Stimulated activated naive B cell treated with anti-CD40 and anti-IgM and Interleukin-4, amounts not matched to agents 10 μg/mL and 1 μg/mL and 100 μg/mL, for 72 hours (primary cell): ENCODE data around the gene HOXA9.

Experiments
- ATAC-seq, 2 donors: fragments of 150-1000 bp; cut with Tn5 transposase; replicated peaks; 2 replicates each; pipeline ENCODE4 v1.10.0; 2021; ENCODE audit warnings: moderate library complexity in 1 of 2
- DNase-seq: peaks from one replicate; pipeline ENCODE4 v3.0.0; 2021
- H3K27ac Mint-ChIP-seq: one replicate; pipeline ENCODE4 v1.8.0; 2022; ENCODE audit warnings: mild to moderate bottlenecking, mixed read lengths
- H3K27me3 Mint-ChIP-seq, 2 donors: one replicate each; pipeline ENCODE4 v1.8.0; 2022; ENCODE audit warnings: mixed read lengths in 2 of 2
- H3K36me3 Mint-ChIP-seq, 2 donors: one replicate each; pipeline ENCODE4 v1.8.0; 2022; ENCODE audit warnings: mixed read lengths in 2 of 2, mild to moderate bottlenecking in 1 of 2
- H3K4me1 Mint-ChIP-seq, 2 donors: one replicate each; pipeline ENCODE4 v1.8.0; 2022; ENCODE audit warnings: mixed read lengths in 2 of 2, mild to moderate bottlenecking in 1 of 2
- H3K4me3 Mint-ChIP-seq, 2 donors: one replicate each; pipeline ENCODE4 v1.8.0; 2022; ENCODE audit warnings: mild to moderate bottlenecking in 2 of 2, mixed read lengths in 2 of 2, moderate library complexity in 1 of 2
- H3K9me3 Mint-ChIP-seq, 2 donors: one replicate each; pipeline ENCODE4 v1.8.0; 2022; ENCODE audit warnings: mixed read lengths in 2 of 2, mild to moderate bottlenecking in 1 of 2

HOXA9 gene

DNA sequence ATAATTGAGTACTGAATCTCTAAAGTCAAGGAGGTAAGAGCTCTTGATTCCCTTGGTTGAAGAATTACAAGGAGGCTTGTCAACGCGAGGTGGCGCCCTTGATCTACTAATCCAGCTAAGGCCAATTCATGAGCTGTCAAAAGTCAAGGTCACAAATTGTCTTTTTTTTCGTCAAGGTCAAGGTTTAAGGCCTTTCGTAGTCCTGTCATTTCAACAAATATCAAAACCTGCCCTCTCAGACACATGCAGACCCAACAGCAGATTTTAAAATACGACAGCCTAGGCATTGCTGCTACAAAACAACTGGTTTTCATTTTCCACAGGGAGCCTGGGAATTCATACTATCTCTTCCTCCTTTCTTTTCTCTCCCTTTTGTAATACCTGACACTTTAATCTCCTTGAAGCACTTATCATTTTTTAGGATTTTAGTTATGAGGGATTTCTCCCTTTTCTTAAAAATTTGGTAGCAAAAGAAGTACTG, 31.0 kb upstream of the HOXA9 start:
- H3K4me3 Mint-ChIP-seq, result no peak overlapping the region
- ATAC-seq (peak in 1 of 2 donors; percentile 37), DNase-seq (peak; percentile 58)
- H3K9me3 Mint-ChIP-seq, result no peaks in the 10 kb centered on the region
- H3K36me3 Mint-ChIP-seq, result peaks cover 0 to 4% of the 10 kb centered on the region in 2 donors
- H3K27ac Mint-ChIP-seq, result peak overlapping the region; percentile 71
- H3K4me1 Mint-ChIP-seq, result peaks cover 22 to 51% of the 10 kb centered on the region in 2 donors
- H3K27me3 Mint-ChIP-seq, result peaks cover 59 to 75% of the 10 kb centered on the region in 2 donors

DNA sequence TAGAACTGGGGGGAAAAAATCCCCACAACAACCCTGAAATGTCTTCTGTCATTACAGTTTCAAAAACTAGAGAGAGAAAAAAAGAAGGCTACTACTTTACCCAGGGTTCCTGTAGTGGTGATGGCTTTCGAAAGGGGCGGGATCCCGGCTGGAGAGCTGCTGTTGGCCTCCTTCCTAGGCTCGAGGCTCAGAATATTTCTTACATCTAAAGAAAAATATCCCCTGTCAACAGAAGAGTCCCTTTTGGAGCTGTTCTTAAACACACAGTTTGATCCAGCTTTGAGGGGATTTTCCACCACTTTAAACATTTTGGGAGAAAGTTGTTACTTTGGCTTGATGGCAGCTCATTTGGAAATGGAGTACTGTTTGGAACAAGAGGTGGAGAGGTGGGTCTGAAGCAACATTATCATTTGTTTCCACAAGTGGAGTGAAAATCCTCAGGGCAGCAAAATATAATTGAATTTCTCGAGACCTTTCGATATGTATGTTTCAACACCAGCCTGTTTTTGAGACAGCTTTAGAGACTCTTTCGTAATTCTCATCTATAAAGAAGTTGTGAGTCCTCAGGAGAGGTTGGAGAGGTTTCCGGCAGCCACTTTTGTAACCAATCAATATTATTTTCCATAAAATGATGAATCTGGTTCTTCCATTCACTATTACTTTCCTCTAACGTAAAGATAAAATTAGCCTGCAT, 29.5 kb upstream of the HOXA9 start:
- Mint-ChIP-seq H3K27ac (no peak overlapping the region), H3K4me3 (no peak overlapping the region), H3K4me1 (peaks cover 10 to 39% of the 10 kb centered on the region in 2 donors), H3K36me3 (peaks cover under 1 to 5% of the 10 kb centered on the region in 2 donors), H3K27me3 (peaks cover 59 to 73% of the 10 kb centered on the region in 2 donors), H3K9me3 (no peaks in the 10 kb centered on the region)
- no peak for DNase-seq
- no peak for ATAC-seq

DNA sequence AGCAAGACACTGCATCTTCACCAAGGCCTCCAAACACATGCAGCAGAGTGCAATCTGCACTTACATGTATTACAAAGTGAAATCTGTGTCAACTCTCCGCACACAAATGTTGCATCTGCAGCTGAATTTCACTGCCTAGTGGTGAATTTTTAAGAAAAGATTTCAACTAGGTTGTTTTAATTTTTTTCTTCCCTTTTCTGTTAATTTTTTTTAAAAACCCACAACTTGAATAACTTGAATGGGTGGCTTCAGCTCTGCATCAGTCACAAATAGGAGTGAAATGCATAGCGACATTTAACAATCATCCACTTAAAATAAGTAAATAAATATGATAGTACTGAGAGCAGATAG, 28.6 kb upstream of the HOXA9 start:
- H3K4me1 Mint-ChIP-seq, result peaks cover 15 to 44% of the 10 kb centered on the region in 2 donors
- H3K4me3 Mint-ChIP-seq, result no peak overlapping the region
- peak overlapping the region; percentile 31 for H3K27ac Mint-ChIP-seq
- DNase-seq, result no peak
- peaks cover 62 to 78% of the 10 kb centered on the region in 2 donors for H3K27me3 Mint-ChIP-seq
- peaks cover 2% of the 10 kb centered on the region in 2 donors for H3K36me3 Mint-ChIP-seq
- no peak for ATAC-seq
- no peaks in the 10 kb centered on the region for H3K9me3 Mint-ChIP-seq

DNA sequence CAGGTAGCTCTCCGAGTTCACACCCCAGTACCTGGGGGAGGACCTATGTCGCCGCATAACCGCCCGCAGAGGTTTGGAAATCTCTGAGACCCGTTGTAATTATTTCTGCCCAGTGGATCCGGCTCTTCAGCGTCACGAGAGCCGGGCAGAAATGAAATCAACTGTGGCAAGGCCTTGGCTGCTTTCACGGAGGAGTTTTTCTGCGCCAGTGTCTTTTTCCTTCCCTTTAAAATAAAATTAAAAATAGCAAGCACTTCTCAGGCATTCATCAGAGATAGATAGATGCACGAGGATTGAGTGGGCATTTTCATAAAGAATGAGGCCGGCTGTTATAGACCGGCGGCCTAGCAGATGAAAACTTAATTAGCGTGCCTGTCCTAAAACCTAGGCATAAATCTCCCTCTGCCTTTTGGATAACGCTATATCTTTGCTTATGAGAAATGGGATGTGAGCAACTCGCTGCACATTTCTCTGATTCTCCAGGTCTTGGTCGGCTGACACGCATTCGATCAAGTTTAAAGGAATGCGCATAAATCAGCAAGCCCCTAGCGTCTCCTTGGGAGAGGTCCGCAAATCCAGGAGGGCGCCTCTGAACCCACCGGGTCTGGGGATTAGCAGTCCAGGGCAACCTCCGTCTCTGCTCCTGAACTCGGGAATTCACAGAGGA, 28.1 kb upstream of the HOXA9 start:
- peaks cover 2% of the 10 kb centered on the region in 2 donors for H3K36me3 Mint-ChIP-seq
- H3K9me3 Mint-ChIP-seq, result no peaks in the 10 kb centered on the region
- H3K4me1 Mint-ChIP-seq, result peaks cover 17 to 45% of the 10 kb centered on the region in 2 donors
- H3K27me3 Mint-ChIP-seq, result peaks cover 62 to 78% of the 10 kb centered on the region in 2 donors
- H3K27ac Mint-ChIP-seq, result peak overlapping the region; percentile 31
- ATAC-seq (no peak), DNase-seq (no peak)
- peak overlapping the region; percentile 13 to 41 for H3K4me3 Mint-ChIP-seq

DNA sequence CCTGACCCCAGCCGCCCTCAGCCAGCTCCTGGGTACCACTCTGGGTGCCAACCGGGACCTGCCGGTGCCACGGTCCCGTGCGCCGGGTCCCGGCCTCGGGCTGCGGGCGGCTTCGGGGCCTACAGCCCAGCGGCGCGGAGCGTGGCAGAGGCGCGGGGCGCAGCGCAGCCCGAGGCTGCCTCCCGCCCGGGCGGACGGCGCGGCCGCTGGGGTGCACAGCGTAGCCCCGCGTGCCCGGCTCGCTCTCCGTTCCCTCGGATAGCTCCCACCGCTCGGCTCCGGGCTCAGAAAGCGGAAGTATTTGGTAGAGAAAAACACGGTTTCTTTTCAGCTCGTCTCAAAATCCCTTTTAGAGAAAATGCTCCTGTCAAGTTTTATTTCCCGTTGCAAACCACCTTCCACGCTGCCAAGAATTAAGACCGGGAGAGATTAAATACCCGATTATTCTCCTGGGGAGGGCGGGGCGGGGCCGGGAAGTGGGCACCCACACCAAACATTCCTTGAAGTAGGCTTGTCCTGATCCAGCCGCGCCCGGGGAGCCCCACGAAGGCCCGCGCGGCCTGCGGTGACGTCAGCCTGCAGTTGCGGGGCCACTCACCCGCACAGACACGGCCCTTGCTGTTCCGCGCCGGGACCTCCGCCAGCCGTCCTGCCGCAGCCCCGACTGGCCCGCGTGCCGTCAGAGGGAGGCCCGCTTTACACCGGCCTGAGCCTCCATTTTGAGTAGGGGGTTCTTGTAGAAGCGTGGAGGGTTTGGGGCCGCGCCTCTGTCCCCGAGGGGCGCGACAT, 27.4 kb upstream of the HOXA9 start:
- peaks cover 62 to 78% of the 10 kb centered on the region in 2 donors for H3K27me3 Mint-ChIP-seq
- H3K9me3 Mint-ChIP-seq, result no peaks in the 10 kb centered on the region
- DNase-seq (no peak), ATAC-seq (peak; percentile 33 to 55)
- peaks cover 2% of the 10 kb centered on the region in 2 donors for H3K36me3 Mint-ChIP-seq
- H3K4me1 Mint-ChIP-seq, result peaks cover 21 to 47% of the 10 kb centered on the region in 2 donors
- peak overlapping the region; percentile 62 to 66 for H3K4me3 Mint-ChIP-seq
- no peak overlapping the region for H3K27ac Mint-ChIP-seq

DNA sequence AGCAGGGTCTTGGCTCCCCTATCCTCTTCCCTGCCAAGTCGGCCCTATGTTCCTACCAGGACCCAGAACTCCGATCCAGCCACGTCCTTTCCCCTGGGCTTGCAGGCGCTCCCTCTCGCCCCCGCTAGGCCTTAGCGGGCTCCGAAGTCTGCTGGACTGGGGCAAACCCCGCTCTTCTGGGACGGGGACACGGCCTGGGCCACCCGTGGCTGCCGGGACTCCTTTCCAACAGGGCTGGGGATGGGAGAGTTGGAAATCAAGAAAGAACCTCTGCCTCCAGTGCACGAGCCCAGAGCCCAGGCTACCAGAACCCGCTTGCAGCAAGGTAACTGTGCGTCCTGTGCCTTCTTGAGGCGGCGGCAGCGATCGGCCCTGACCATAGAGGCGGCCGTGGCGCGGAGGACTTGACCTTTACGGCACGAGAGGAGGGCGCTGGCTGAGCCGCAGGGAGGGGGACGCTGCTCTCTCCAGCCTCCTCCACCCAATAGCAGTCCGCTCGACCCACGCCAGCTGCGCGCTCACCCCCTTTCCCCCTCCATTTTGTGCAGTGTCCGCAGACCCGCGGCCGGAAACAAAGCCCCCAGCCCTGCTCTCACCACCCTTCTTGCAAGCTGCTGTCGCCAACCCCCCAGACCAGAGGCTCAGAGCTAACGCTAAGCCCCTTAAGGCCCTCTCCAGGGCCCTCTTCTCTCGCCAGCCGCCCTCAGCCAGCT, 26.7 kb upstream of the HOXA9 start:
- no peak for ATAC-seq
- peak overlapping the region; percentile 31 for H3K27ac Mint-ChIP-seq
- H3K36me3 Mint-ChIP-seq, result peaks cover 2% of the 10 kb centered on the region in 2 donors
- H3K4me3 Mint-ChIP-seq, result peak overlapping the region; percentile 62 to 66
- DNase-seq, result no peak
- H3K4me1 Mint-ChIP-seq, result peaks cover 25 to 48% of the 10 kb centered on the region in 2 donors
- no peaks in the 10 kb centered on the region for H3K9me3 Mint-ChIP-seq
- peaks cover 65 to 80% of the 10 kb centered on the region in 2 donors for H3K27me3 Mint-ChIP-seq

DNA sequence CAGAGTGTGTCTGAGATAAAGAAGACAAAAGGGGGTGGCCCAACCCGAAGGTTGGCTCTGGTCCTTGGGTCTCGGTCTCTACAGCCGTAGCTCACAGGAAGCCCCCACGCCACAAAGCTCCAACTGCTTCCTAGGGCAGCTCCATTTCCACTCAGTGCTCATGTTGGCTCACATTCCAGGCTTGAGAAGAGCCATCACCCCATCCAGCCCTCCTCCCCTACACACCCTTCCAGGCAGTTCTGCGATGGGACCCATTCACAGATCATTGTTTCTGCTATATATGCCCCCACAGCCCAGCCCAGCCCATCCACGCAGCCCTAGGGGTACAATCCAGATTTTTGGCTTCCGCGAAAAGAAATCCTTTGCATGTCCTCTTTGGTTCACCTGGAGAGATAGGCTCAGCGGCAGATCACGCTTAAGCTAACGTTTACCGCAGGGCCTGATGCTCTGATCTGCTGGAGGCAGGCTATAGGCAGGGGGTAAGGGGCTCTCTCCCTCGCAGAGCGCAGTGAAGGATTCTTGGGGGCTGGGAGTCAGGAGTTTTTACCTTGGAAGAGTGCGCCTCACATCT, 25.9 kb upstream of the HOXA9 start:
- Mint-ChIP-seq H3K4me1 (peaks cover 25 to 48% of the 10 kb centered on the region in 2 donors), H3K36me3 (peaks cover 3 to 4% of the 10 kb centered on the region in 2 donors), H3K4me3 (peak overlapping the region in 1 of 2 donors; percentile 5), H3K9me3 (no peaks in the 10 kb centered on the region), H3K27ac (no peak overlapping the region), H3K27me3 (peaks cover 71 to 80% of the 10 kb centered on the region in 2 donors)
- no peak for ATAC-seq
- no peak for DNase-seq

DNA sequence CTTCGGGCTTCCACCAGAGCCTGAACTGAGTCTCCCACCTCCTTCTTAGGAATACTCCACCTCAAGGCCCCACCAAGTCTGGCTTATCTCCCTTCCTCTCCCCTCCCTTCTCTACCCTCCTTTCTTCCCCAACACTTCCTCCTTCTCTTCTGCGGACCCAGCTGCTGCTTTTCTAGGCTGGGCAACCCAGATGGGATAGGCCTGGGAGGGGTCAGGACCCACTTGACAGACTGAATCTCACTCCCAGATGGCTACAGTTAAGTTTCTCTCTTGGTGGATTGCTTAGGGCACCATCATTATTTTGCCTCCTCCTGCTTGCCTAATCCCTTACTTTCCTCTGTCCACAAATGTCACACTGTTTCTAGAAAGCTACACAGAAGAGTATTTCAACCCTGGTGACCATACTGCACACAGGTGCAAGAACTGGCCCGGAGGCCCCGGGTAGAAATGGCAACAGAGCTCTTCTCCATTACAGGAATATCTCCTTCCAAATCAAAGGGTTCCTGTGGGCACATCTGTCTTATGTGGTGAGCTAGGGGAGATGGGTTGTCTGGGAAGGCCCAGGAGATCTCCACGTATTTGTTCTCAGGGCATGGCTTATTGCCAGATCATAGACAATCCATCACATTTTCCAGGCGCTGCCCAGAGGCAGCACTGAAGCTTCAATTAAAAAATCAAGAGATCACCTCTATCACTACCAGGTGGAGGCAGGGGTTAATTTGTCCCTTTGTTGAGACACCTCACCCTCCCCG, 24.8 kb upstream of the HOXA9 start:
- no peaks in the 10 kb centered on the region for H3K9me3 Mint-ChIP-seq
- no peak overlapping the region for H3K4me3 Mint-ChIP-seq
- ATAC-seq, result no peak
- H3K4me1 Mint-ChIP-seq, result peaks cover 32 to 58% of the 10 kb centered on the region in 2 donors
- no peak for DNase-seq
- peaks cover 77 to 85% of the 10 kb centered on the region in 2 donors for H3K27me3 Mint-ChIP-seq
- H3K36me3 Mint-ChIP-seq, result peaks cover 6 to 9% of the 10 kb centered on the region in 2 donors
- peak overlapping the region; percentile 56 for H3K27ac Mint-ChIP-seq

DNA sequence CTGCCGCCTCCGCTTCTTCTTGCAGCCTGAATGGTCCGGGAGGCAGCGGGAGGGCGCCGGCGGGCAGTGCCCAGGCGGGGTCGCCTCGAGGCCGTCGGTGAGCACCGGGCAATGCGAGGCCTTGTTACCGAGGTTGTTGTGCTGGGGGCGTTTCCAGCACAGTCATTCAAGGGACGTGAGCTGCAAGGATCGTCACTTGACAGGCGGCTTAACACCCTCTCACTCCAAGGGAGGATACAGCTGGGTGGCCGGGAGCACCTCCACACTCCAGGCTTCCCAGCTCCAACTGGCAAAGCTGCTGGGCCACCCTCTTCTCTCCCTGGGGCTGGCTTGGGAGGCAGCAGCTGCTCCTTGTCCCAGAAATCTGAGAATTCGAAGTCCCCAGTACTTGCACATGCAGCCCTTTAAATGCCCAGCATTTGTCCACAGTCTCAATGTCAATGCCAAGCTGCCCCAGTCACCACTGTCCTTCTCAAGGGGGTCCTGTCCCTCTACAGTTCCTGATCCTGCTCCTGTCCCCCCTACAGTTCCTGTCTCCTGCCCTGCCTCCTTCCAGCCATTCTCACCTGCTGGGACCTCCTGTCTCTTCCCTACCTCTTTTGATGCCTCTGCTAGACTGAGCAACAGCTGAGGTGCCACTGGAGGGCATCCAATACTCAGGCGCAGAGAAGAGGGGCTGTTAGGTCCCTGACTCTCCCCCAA, 24.1 kb upstream of the HOXA9 start:
- no peak for ATAC-seq
- H3K4me1 Mint-ChIP-seq, result peaks cover 37 to 65% of the 10 kb centered on the region in 2 donors
- peak overlapping the region; percentile 55 to 80 for H3K4me3 Mint-ChIP-seq
- DNase-seq, result no peak
- peak overlapping the region; percentile 56 for H3K27ac Mint-ChIP-seq
- no peaks in the 10 kb centered on the region for H3K9me3 Mint-ChIP-seq
- peaks cover 9 to 12% of the 10 kb centered on the region in 2 donors for H3K36me3 Mint-ChIP-seq
- peaks cover 82 to 85% of the 10 kb centered on the region in 2 donors for H3K27me3 Mint-ChIP-seq

DNA sequence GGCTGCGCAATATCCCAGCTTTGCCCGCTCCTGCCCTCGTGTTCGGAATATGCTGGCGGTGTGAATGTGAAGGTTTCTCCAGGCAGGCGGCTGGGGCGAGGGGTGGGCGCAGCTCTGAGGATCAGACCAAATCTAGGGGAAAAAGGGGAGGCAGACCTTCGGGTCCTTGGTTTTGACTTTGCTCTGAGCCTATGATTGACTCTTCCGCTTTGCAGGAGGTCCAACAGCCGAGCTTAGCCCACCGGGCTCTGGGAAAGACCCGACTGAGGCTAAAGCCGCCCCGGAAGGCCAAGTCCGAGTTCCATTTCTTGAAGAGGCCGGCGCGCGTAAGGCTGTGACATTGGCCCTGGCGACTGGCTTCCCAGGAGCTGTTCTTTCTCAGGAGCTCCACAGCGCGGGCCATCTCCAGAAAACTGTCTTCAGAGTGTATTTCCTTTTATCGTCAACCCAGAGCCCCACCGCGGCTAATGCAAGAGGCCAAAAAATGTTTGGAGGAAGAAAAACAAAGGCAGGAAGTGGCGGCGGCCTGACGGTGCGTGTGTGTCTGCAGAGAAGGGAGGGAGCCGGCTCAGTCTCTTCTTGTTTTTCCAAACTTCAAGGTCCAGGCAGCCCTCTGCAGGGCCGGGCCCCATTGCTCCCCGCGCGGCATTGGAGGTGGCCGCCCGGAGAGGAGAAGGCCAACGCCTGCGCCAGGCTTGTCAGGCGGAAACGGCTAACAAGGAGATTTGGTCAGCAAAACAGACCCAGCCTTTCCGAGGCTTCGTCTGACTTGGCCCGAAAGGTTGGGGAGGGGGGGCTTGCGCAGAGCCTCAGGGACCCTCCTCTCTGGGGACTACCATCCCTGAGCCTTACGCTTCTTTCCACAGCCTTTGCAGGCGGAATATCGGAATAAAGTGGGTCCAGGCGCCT, 23.3 kb upstream of the HOXA9 start:
- Mint-ChIP-seq H3K9me3 (no peaks in the 10 kb centered on the region), H3K27ac (peak overlapping the region; percentile 51), H3K27me3 (peaks cover 80 to 85% of the 10 kb centered on the region in 2 donors), H3K4me1 (peaks cover 36 to 64% of the 10 kb centered on the region in 2 donors), H3K36me3 (peaks cover 9 to 12% of the 10 kb centered on the region in 2 donors), H3K4me3 (peak overlapping the region; percentile 80 to 81)
- ATAC-seq (no peak), DNase-seq (no peak)

DNA sequence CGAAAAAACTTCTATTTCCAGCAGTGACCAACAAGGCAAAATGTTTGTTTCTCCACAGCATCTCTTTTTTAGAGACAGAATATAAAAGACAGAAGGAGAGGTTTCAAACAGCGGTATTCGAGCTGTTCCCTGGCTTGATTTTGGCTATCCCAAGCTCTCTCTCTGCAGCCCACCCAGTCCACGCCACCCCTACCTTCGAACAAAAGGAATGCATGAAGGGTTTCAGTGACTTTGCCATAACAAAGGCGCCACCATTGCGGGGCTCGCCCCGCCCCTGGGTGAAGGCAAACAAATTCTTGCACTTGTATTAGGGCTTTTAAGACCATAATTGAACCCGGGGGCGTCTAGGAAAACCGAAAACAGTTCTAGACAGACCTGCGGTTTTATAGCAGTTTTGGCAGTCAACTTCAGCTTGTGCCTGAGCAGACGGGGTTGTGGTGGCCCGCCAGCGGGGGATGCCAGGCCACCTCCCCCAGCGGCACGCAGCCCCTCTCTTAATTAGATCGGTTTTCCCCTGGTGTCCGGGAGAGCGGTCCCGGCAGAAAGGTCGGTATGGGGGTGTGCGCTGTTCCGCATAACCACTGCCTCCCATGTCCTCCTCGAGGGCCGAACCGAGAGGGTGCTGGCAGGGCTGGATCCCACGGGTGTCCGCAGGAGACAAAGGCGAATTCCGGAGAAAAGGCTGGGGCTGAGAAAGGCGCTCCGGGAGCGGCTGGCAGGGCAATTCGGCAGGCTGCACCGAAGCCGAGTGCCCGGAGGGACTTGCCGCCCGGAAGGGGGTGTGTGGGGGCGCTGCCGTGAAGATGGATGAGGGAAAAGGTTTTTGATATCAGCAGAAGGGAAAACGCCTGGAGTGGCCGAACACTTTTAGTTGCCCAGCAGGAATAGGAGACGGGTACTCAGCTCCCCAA, 22.4 kb upstream of the HOXA9 start:
- peaks cover 35 to 58% of the 10 kb centered on the region in 2 donors for H3K4me1 Mint-ChIP-seq
- H3K36me3 Mint-ChIP-seq, result peaks cover 9 to 12% of the 10 kb centered on the region in 2 donors
- H3K9me3 Mint-ChIP-seq, result no peaks in the 10 kb centered on the region
- H3K27me3 Mint-ChIP-seq, result peaks cover 80 to 89% of the 10 kb centered on the region in 2 donors
- peak overlapping the region; percentile 51 for H3K27ac Mint-ChIP-seq
- peak overlapping the region; percentile 80 to 81 for H3K4me3 Mint-ChIP-seq
- ATAC-seq, result no peak
- no peak for DNase-seq
